Measurements from ENCODE around the gene PARD3. TPM values are rescaled to one million over a fixed set of nuclear protein-coding genes. Genes with fewer than 3 reads are reported as not detected.

PARD3 gene
- total RNA-seq, 4 donors from 2014 or later: 39.2 to 124 (median 48.0) TPM

DNA sequence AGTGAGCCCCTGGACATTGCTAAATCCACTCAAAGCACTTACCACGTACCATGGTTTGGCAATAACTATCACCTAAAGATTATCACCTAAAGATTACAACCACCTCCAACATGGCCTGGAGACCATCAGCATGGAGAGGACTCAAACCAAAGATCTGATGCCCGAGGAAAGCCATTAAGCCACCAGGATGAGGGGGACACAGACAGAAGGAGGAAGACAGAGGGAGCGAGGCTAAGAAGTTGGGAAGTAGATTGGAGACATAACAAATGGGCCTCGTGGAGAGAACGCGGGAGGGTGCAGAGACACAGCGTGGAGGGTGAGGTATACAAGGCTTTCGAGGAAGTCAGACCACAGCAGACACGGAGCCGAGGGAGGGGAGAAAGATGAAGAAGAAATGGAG, 700.2 kb downstream of the PARD3 start:
- no peak for TF ChIP-seq POLR2A (IDR thresholded peaks at IDR 0.05)
- TF ChIP-seq, protein P1, sequence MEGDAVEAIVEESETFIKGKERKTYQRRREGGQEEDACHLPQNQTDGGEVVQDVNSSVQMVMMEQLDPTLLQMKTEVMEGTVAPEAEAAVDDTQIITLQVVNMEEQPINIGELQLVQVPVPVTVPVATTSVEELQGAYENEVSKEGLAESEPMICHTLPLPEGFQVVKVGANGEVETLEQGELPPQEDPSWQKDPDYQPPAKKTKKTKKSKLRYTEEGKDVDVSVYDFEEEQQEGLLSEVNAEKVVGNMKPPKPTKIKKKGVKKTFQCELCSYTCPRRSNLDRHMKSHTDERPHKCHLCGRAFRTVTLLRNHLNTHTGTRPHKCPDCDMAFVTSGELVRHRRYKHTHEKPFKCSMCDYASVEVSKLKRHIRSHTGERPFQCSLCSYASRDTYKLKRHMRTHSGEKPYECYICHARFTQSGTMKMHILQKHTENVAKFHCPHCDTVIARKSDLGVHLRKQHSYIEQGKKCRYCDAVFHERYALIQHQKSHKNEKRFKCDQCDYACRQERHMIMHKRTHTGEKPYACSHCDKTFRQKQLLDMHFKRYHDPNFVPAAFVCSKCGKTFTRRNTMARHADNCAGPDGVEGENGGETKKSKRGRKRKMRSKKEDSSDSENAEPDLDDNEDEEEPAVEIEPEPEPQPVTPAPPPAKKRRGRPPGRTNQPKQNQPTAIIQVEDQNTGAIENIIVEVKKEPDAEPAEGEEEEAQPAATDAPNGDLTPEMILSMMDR (IDR thresholded peaks at IDR 0.05): no peak
- Histone ChIP-seq H3K4me1 (no peaks in the 10 kb centered on the region), H3K36me3 (peaks cover 0 to 8% (median 0%) of the 10 kb centered on the region in 3 donors), H3K9me3 (no peaks in the 10 kb centered on the region), H3K27me3 (no peaks in the 10 kb centered on the region), H3K4me3 (no peak overlapping the region), H3K27ac (no peak overlapping the region)
- DNase-seq: no peak

- H3K27me3 ChIP-seq: no peaks in the 10 kb centered on the region
- no peak overlapping the region for H3K27ac ChIP-seq
- peaks cover 0 to 8% (median 0%) of the 10 kb centered on the region in 3 donors for H3K36me3 ChIP-seq
- H3K9me3 ChIP-seq: no peaks in the 10 kb centered on the region
- H3K4me1 ChIP-seq: no peaks in the 10 kb centered on the region
- no peak overlapping the region for H3K4me3 ChIP-seq
- DNase-seq: no peak
- TF ChIP-seq, protein P1 (IDR thresholded peaks at IDR 0.05): no peak
- TF ChIP-seq POLR2A (IDR thresholded peaks at IDR 0.05): no peak
Observed at GRCh38 chr10:34113504-34114225, 701.4 kb downstream of the PARD3 start.

GRCh38 chr10:34112171-34112782, 702.8 kb downstream of the PARD3 start:
- DNase-seq: no peak
- H3K27ac ChIP-seq: no peak overlapping the region
- TF ChIP-seq, protein P1 (IDR thresholded peaks at IDR 0.05): no peak
- no peak for TF ChIP-seq POLR2A (IDR thresholded peaks at IDR 0.05)
- H3K4me3 ChIP-seq: no peak overlapping the region
- H3K27me3 ChIP-seq: no peaks in the 10 kb centered on the region
- no peaks in the 10 kb centered on the region for H3K4me1 ChIP-seq
- no peaks in the 10 kb centered on the region for H3K9me3 ChIP-seq
- peaks cover 0 to 8% (median 0%) of the 10 kb centered on the region in 3 donors for H3K36me3 ChIP-seq

DNA sequence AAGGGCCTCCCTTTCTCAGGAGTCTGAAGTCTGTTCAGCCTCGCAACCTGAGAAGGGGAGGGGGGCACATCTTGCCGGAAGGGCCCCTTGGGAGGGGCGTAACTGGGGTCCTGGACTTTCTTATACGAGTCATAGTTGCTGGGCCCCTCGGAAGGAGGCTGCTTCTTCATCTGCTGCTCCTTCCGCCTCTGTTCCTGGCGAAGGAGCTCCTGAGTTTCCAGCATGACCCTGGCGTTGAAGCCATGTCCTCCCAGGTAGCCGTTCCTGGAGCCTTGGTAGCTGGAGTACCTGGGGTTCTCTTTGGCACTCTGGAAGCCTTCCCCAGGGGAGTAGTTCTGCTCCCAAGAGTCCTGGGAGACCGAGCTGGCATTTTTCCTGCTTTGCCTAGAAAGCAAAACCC, 703.9 kb downstream of the PARD3 start:
- no peaks in the 10 kb centered on the region for H3K4me1 ChIP-seq

GRCh38 chr10:34109952-34110702, 705.0 kb downstream of the PARD3 start:
- H3K27me3 ChIP-seq: no peaks in the 10 kb centered on the region
- no peak for TF ChIP-seq POLR2A (IDR thresholded peaks at IDR 0.05)
- TF ChIP-seq, protein P1 (IDR thresholded peaks at IDR 0.05): no peak
- DNase-seq: no peak

More for the DNA sequence above, 703.9 kb downstream of the PARD3 start:
- Histone ChIP-seq H3K36me3 (peaks cover 0 to 8% (median 0%) of the 10 kb centered on the region in 3 donors), H3K27me3 (no peaks in the 10 kb centered on the region), H3K4me3 (no peak overlapping the region), H3K27ac (no peak overlapping the region), H3K9me3 (no peaks in the 10 kb centered on the region)
- TF ChIP-seq, protein P1 (IDR thresholded peaks at IDR 0.05): no peak
- no peak for TF ChIP-seq POLR2A (IDR thresholded peaks at IDR 0.05)
- DNase-seq: no peak

More at GRCh38 chr10:34109952-34110702, 705.0 kb downstream of the PARD3 start:
- Histone ChIP-seq H3K4me3 (no peak overlapping the region), H3K36me3 (peaks cover 0 to 8% (median 0%) of the 10 kb centered on the region in 3 donors), H3K27ac (no peak overlapping the region), H3K9me3 (no peaks in the 10 kb centered on the region), H3K4me1 (no peaks in the 10 kb centered on the region)

All from Peyer's patch (tissue), 4 donors.